Lower leg skin (tissue), 4 donors: ENCODE results near the gene RCBTB2. TPM values are rescaled to one million over a fixed set of nuclear protein-coding genes. Genes with fewer than 3 reads are reported as not detected.

Experiments
- DNase-seq, 2 donors: peaks; one replicate each; pipeline ENCODE4 v3.0.0-alpha.2; 2019; ENCODE audit warnings: low spot score in 2 of 2
- H3K4me3 ChIP-seq: fragments of 200-600 bp; sonication (generic); 2 replicates; pipeline ENCODE4 v1.5.1; 2017; ENCODE audit warnings: mild to moderate bottlenecking, low read depth; ENCODE audit not compliant: poor library complexity, severe bottlenecking
- CTCF ChIP-seq, 3 donors: fragments of 450-650 bp; IDR thresholded peaks; one replicate each; pipeline ENCODE4 v1.5.1; 2016; ENCODE audit warnings: antibody characterized with exemption in 3 of 3, mild to moderate bottlenecking in 3 of 3, moderate library complexity in 2 of 3
- POLR2A ChIP-seq, 2 donors: fragments of 450-650 bp; IDR thresholded peaks; one replicate each; pipeline ENCODE4 v1.6.1; 2016 to 2017; ENCODE audit warnings: antibody characterized with exemption in 2 of 2, mild to moderate bottlenecking in 1 of 2, moderate library complexity in 1 of 2
- WGBS, 2 donors: methylation state at CpG; one replicate each; pipeline ENCODE4 v1.1.5; 2018; 5-methylcytosine and 5-hydroxymethylcytosine counted together
- intact Hi-C: fragments of 100-400 bp; cut with DNase I; formaldehyde crosslinking; loops from one replicate; pipeline ENCODE4 v1.15.0; 2023; ENCODE audit warnings: low total_unique reads
- total RNA-seq, 4 donors: library from RNA; depleted of rRNA; stranded (reverse); fragments of >200 nt; gene quantifications; one replicate each; pipeline ENCODE4 v1.1.0, GENCODE V29; 2016

The RCBTB2 gene
- total RNA-seq, 4 donors from 2014 or later = 3.5 to 6.7 (median 3.9) TPM

- 72 to 81% methylated on average over 3 of the region's 3 CpGs for WGBS, 2 donors
- intact Hi-C loops = no loop called here
- DNase-seq = no peak
- no peak for TF ChIP-seq CTCF (IDR thresholded peaks at IDR 0.05)
- no peak for TF ChIP-seq POLR2A (IDR thresholded peaks at IDR 0.05)
- no peak overlapping the region for H3K4me3 ChIP-seq
These were observed 47.4 kb downstream of the RCBTB2 start for GRCh38 chr13:48485432-48485831.

GRCh38 chr13:48483575-48483974 is 49.3 kb downstream of the RCBTB2 start:
- TF ChIP-seq CTCF (IDR thresholded peaks at IDR 0.05) = no peak
- no peak for TF ChIP-seq POLR2A (IDR thresholded peaks at IDR 0.05)
- 89 to 93% methylated on average over 3 of the region's 3 CpGs for WGBS, 2 donors
- intact Hi-C loops = no loop called here
- H3K4me3 ChIP-seq = no peak overlapping the region
- no peak for DNase-seq

GRCh38 chr13:48478391-48478790 is 54.5 kb downstream of the RCBTB2 start:
- no peak for DNase-seq

GRCh38 chr13:48477191-48477855 is 55.6 kb downstream of the RCBTB2 start:
- intact Hi-C loops = no loop called here
- 88 to 90% methylated on average over 2 of the region's 2 CpGs for WGBS, 2 donors
- DNase-seq = no peak
- TF ChIP-seq CTCF (IDR thresholded peaks at IDR 0.05) (no peak), POLR2A (IDR thresholded peaks at IDR 0.05) (no peak)
- H3K4me3 ChIP-seq = no peak overlapping the region

More at GRCh38 chr13:48478391-48478790, 54.5 kb downstream of the RCBTB2 start:
- intact Hi-C loops = no loop called here
- 59 to 72% methylated on average over 1 of the region's 1 CpG for WGBS, 2 donors
- TF ChIP-seq POLR2A (IDR thresholded peaks at IDR 0.05) (no peak), CTCF (IDR thresholded peaks at IDR 0.05) (no peak)
- no peak overlapping the region for H3K4me3 ChIP-seq

GRCh38 chr13:48476686-48477085 is 56.2 kb downstream of the RCBTB2 start:
- 51 to 54% methylated on average over 4 of the region's 4 CpGs for WGBS, 2 donors
- intact Hi-C loops = no loop called here
- no peak for DNase-seq
- no peak overlapping the region for H3K4me3 ChIP-seq
- TF ChIP-seq POLR2A (IDR thresholded peaks at IDR 0.05) = no peak
- TF ChIP-seq CTCF (IDR thresholded peaks at IDR 0.05) = no peak

- intact Hi-C loops = no loop called here
- DNase-seq = no peak
- H3K4me3 ChIP-seq = no peak overlapping the region
- TF ChIP-seq POLR2A (IDR thresholded peaks at IDR 0.05) = no peak
- TF ChIP-seq CTCF (IDR thresholded peaks at IDR 0.05) = no peak
These were observed 56.7 kb downstream of the RCBTB2 start for GRCh38 chr13:48476215-48476614.
